ENCODE data around the gene CD63. TPM values are rescaled to one million over a fixed set of nuclear protein-coding genes. Genes with fewer than 3 reads are reported as not detected.
A peak's percentile ranks its signal among the peaks of the same experiment; 100 is the strongest.

CD63 gene
- total and polyA plus RNA-seq, 9 of the 15 experiments (the other 6 are each of a cell fraction or from before 2014, with no cell fraction given) = 313 to 735 (median 433) TPM

GRCh38 chr12:55715833-55716581 is 12.8 kb downstream of the CD63 start, which contains the start of gene BLOC1S1 (continued):
- TF ChIP-seq ZNF398 (CRISPR knock-in tag; IDR thresholded peaks at IDR 0.05) (no peak), ZNF707 (CRISPR knock-in tag; conservative IDR thresholded peaks at IDR 0.05) (no peak), MBD1 (CRISPR knock-in tag; IDR thresholded peaks at IDR 0.05) (no peak), SRSF1 (IDR thresholded peaks at IDR 0.05; ENCODE audit: low read depth, low read length) (no peak), MBD2 (IDR thresholded peaks at IDR 0.05; ENCODE audit: borderline replicate concordance, low read depth) (no peak), CREB3 (tag; conservative IDR thresholded peaks at IDR 0.05; ENCODE audit: low read depth) (peak; percentile 40; the same call in 1 of the 2 replicates), KAT8 (IDR thresholded peaks at IDR 0.05; ENCODE audit: low read depth) (peak; percentile 95), TEAD2 (tag; IDR thresholded peaks at IDR 0.05) (no peak), TCF7 (IDR thresholded peaks at IDR 0.05; ENCODE audit: borderline replicate concordance) (no peak; the same call in 1 of the 2 replicates), FOXO4 (CRISPR knock-in tag; IDR thresholded peaks at IDR 0.05) (no peak), PRMT5 (CRISPR knock-in tag; IDR thresholded peaks at IDR 0.05) (0 out of 2 replicates have a peak, but pooled peaks have one; percentile 64), NFE2 (IDR thresholded peaks at IDR 0.05; ENCODE audit: low read depth) (no peak), ZNF431 (CRISPR knock-in tag; IDR thresholded peaks at IDR 0.05) (peak; percentile 49; the same call in 1 of the 2 replicates), ETV5 (CRISPR knock-in tag; IDR thresholded peaks at IDR 0.05; ENCODE audit: low read depth) (peak; percentile 90), ARID1B (IDR thresholded peaks at IDR 0.05) (no peak), ZNF518B (CRISPR knock-in tag; IDR thresholded peaks at IDR 0.05) (no peak), FOXJ2 (tag; IDR thresholded peaks at IDR 0.05) (no peak)

All from K562 (cell line).